Measurements from ENCODE around the gene INSYN1.

GRCh38 chr15:73717802-73718201 is 35.3 kb downstream of the INSYN1 start:
- no peak for TF ChIP-seq REST (IDR thresholded peaks at IDR 0.05; ENCODE audit: low read depth)
- no peak for TF ChIP-seq EP300 (IDR thresholded peaks at IDR 0.05; ENCODE audit: borderline replicate concordance)
- no peak for TF ChIP-seq EGR1 (IDR thresholded peaks at IDR 0.05)
- TF ChIP-seq RAD21 (IDR thresholded peaks at IDR 0.05; ENCODE audit: low read depth), result no peak
- no peak for TF ChIP-seq YY1 (IDR thresholded peaks at IDR 0.05; ENCODE audit: low read depth)
- TF ChIP-seq TAF1 (IDR thresholded peaks at IDR 0.05; ENCODE audit: low read depth), result no peak
- TF ChIP-seq CEBPB (IDR thresholded peaks at IDR 0.05), result no peak
- TF ChIP-seq FOXM1 (IDR thresholded peaks at IDR 0.05; ENCODE audit: borderline replicate concordance, low read depth), result no peak
- TF ChIP-seq, protein P1, sequence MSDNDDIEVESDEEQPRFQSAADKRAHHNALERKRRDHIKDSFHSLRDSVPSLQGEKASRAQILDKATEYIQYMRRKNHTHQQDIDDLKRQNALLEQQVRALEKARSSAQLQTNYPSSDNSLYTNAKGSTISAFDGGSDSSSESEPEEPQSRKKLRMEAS (IDR thresholded peaks at IDR 0.05), result no peak
- TF ChIP-seq, protein P2, sequence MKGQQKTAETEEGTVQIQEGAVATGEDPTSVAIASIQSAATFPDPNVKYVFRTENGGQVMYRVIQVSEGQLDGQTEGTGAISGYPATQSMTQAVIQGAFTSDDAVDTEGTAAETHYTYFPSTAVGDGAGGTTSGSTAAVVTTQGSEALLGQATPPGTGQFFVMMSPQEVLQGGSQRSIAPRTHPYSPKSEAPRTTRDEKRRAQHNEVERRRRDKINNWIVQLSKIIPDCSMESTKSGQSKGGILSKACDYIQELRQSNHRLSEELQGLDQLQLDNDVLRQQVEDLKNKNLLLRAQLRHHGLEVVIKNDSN (IDR thresholded peaks at IDR 0.05), result no peak
